Kasumi-1 (cell line): Measurements from ENCODE around the gene ONECUT3.
"Not testable (repeated sequence)": the region's sequence is repeated elsewhere in the genome, so short reads cannot be mapped to it uniquely, and the experiment has no call there.

Experiments
- DNase-seq, 2 experiments: peaks; one replicate each; lab custom pipeline; 2025; lab: John Stamatoyannopoulos, UW

Gene ONECUT3

DNA sequence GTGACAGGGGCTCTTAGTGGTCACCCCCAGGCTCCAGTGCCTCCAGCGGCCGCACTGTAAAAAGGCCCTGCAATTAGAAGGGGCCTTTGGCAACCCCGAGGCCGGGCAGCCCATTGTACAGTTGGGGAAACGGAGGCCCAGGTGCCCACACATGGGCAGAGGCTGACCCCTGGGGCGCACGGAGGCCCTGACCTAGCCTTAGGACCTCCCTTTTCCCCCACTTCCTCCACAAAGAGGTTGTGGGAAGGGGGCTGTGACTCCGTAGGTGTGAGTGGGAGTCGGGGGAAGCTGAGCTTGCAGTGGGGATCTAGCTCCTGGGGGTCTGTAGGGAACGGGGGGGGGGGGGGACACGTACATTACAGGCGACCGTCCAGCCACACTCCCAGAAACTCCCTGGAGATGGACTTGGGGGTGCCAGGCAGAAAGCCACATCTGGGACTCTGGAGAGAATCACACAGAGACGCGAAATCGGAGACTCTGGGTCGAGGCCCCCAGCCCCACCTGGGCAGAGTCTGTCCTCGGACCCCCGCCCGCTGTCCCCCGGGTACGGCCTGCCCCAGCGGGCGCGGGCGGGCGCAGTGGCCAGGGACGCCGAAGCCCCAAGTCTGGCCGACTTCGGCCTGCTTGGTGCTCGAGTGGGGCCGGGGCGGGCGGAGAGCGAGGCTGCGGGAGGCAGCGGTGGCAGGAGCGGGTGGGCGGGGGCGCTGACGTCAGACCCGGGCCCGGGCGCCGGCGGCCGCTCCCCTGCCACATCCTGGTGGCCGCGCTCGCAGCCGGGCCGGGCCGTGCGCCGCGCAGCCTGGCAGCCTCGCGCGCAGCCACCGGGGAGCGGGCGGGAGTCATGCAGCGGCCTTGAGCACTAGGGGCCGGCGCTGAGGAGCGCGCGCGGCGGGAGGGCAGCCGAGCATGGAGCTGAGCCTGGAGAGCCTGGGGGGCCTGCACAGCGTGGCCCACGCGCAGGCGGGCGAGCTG is at the start of gene ONECUT3:
Gene ONECUT3, plus strand, starts transcription at position 750 of the 972 bp plus-strand sequence. Its CDS starts 157 bp downstream, at position 907.
- no peak for DNase-seq

DNA sequence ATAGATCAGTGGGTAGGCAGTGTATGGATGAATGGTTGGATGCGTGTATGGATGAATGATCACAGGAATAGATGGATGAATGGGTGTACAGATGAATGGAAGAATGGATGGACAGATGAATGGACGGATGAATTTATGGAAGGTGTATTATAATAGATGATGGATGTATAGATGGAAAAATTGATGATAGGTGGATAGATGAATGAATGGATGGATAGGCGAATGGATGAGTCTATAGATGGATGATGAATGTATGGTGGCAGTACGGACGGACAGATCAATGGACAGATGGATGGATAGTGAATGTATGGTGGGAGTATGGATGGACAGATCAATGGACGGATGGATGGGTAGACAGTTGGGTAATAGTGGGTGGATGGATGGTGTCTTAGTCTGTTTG is 49.0 kb upstream of the ONECUT3 start:
- DNase-seq, result no peak

DNA sequence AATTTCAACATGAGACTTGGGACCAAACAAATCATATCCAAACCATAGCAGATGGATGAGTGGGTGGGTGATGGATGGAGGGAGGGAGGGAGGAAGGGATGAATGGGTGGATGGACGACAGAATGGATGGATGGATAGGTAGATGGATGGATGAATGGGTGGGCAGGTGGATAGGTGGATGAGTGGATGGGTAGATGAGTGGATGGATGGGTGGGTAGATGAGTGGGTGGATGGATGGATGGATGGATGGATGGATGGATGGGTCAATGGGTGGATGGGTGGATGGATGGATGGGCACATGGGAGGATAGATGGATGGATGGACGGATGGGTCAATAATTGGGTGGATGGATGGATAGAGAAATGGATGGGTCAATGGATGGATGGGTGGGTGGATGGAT is 47.9 kb upstream of the ONECUT3 start:
- no peak for DNase-seq

DNA sequence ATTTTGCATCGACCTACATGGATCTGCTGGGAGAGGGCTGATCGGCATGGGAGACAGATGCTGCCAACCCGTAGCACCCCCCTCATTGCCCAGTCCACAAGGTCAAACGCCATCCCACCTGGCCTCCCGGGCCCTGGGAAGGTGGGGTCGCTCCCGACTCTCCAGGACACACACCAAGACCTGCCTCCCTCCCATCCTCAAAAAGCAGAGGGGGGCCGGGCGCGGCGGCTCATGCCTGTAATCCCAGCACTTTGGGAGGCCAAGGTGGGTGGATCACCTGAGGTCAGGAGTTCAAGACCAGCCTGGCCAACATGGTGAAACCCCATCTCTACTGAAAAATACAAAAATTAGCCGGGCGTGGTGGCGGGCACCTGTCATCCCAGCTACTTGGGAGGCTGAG is 46.7 kb upstream of the ONECUT3 start:
- DNase-seq, result not testable (repeated sequence)

DNA sequence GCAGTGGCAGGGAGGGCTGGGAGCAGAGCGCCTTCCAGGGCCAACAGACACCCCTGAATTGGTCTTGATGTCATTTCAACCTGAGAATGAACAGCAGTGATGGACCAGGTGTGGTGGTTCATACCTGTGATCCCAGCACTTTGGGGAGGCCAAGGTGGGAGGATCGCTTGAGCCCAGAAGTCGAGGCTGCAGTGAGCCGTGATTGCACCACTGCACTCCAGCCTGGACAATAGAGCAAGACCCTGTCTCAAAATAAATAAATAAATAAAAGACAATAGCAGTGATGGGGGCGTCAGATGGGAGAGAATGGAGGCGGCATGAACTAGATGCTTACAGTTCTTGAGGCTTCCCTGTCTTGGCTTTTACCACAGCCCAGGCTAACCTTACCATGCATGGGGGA is 46.1 kb upstream of the ONECUT3 start:
- no peak for DNase-seq

DNA sequence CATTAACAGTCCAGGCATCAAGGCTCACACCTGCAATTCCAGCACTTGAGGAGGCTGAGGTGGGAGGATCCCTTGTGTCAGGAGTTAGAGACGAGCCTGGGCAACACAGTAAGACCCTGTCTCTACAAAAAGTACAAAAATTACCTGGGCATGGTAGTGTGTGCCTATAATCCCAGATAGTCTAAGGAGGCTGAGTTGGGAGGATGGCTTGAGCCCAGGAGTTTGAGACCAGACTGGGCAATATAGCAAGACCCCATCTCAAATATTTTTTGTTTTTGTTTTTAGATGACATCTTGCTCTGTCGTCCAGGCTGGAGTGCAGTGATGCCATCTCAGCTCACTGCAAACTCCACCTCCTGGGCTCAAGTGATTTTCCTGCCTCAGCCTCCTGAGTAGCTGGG is 40.1 kb upstream of the ONECUT3 start:
- DNase-seq, result no peak

DNA sequence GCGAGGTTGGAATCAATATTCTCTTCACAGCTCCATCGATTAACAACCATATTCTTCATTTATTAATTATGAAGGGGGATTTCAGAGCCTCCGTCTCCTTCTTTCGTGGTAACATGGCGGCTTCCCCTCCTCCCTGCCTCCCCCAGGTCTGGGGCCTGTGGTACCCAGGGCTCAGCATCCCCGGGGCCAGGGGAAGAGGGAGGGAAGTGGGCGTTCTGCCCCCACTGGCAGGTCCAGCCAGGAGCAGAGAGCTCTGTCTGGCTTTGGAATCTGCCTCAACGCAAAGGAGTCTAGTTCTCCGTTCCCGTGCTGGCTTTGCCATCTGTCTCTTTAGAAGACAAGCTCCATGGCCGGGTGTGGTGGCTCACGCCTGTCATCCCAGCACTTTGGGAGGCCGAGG is 37.8 kb upstream of the ONECUT3 start:
- no peak for DNase-seq

DNA sequence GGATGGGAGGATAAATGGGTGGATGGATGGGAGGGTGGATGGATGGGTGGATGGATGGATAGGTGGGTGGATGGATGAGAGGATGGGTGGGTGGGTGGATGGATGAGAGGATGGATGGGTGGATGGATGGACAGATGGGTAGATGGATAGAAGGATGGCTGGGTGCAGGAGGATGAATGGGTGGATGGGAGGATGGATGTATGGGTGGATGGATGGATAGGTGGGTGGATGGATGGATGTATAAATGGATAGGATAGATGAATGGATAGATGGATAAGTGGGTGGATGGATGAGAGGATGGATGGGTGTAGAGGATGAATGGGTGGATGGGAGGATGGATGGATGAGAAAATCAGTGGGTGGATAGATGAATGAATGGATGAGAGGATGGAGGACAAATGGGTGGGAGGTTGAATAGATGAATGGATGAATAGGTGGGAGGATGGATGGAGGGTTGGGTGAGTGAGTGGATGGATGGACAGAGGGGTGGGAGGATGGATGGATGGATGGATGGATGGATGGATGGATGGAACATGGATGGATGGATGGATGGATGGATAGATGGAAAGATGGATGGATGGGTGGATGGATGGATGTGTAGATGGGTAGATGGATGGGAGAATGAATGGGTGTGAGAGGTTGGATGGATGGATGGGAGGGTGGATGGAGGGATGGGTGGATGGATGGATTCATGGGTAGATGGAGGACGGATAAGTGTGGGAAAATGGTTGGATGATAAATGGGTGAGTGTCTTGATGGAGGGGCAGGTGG is 35.9 kb upstream of the ONECUT3 start:
- DNase-seq, result no peak

DNA sequence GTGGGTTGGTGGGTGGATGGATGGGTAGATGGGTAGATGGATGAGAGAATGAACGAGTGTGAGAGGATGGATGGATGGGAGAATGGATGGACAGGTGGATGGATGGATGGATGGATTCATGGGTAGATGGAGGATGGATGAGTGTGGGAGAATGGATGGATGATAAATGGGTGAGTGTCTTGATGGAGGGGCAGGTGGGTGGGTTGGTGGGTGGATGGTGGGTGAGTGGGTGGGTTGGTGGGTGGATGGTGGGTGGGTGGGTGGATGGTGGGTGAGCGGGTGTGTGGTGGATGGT is 35.4 kb upstream of the ONECUT3 start:
- no peak for DNase-seq

DNA sequence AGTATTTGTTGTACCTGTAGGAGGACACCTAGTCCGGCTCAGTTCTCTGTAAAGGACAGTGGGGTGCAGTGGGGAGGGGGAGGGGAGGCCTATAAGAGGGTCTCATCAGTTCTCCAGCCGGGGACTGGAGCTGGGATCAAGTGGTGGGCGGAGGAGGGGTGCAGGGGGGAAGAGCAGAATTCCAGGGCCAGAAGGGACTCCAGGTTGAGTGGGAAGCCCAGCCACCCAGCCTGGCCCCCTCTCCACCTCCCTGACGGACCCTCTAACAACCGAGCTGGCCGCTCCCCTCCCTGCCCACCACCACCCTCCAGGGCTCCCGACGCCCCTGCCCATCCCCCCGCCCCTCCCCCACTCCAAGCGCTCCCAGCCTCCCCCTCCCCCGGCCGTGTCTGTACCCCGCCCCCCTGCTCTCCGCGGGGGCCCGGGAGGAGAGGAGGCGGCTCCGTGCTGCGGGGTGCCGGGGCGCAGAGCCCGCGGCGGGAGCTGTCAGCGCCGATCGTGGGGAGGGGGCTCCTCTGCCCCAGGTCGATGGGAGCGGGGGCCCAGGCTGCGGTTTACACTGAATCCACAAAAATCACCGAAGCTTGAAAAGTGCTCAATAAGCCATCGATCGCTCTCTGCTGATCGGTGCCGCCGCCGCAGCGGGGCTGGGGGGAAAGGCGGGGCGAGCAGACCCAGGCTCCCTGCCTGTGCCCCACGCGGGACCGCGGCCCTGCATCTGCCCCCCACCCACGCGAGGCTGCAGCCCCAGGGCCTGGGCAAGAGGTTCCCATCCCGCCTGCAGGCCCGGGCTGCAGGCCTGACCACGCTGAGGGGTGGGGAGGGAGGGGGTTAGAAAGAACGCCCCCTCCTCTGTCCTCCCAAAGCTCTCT is 34.6 kb upstream of the ONECUT3 start:
- DNase-seq, result no peak

DNA sequence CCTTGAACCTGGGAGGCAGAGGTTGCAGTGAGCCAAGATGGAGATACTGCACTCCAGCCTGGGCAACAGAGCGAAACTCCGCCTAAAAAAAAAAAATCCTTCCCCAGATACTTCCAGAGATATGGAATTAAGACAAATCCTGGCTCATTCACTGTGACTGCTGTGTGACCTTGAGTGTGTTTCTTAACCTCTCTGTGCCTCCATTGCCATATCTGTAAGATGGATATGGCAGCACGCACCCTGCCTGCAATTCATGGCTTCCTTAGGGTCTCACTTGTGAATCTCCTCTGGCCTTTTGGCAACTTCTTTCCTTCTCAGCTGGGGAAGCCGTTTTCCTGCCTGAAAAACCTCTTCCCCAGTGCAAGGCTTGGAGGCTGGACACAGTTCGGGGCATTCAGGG is 33.8 kb upstream of the ONECUT3 start:
- no peak for DNase-seq

DNA sequence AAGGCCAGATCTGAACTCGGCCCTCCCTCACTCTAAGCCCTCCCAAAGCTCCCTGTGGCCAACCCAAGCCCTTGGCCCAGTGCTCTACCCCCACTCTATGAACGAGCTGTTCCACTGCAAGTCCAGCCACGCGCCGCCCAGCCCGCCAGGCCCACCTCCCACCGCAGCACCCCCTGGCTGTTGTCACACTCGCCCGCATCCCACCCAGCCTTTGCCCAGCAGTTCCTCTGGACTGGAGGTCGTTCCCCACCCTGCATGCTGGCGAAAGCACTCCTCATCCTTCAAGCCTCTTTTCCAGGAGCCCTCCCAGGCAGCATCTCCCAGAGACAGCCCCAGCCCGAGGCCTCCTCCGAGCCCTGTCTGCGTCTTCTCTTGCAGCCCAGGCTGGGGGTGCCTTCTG is 33.1 kb upstream of the ONECUT3 start:
- no peak for DNase-seq

DNA sequence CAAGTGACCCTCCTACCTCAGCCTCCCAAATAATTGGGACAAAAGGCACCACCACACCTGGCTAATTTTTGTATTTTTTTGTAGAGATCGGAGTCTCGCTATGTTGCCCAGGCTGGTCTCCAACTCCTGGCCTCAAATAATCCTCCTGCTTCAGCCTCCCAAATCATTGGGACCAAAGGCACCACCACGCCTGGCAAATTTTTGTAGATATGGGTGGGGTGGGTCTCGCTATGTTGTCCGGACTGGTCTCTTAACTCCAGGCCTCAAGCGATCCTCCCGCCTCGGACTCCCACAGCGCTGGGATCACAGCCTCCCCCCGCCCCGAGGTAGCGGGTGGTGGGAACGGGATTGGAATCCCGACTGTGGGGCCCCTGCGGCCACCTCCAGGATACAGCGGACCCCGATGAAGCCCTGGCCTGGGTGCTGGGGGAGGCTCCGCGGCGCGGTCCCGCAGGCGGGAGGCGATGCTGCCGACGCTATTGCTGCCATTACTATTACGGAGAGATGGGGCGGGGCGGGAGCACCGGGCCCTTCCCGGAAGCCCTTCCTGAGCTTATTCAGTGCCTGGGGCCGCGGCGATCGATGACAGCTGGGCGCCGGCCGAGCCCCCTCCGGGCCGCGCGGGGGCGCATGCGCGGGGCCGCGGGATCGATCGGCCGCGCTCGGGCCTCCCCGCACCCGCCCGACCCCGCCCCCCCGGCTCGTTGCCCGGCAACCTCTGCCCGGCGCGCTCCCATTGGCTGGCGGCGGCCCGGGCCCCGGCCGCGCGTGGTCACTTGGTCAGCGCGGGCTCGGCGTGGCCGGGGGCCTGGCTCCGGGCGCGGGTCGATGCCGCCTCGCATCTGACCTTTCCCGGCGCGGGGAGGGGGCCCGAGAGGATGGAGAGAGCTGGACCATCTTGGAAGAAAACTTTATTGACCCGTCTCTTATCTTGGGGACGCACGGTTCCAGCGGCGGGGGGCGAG is 27.9 kb upstream of the ONECUT3 start:
- no peak for DNase-seq

DNA sequence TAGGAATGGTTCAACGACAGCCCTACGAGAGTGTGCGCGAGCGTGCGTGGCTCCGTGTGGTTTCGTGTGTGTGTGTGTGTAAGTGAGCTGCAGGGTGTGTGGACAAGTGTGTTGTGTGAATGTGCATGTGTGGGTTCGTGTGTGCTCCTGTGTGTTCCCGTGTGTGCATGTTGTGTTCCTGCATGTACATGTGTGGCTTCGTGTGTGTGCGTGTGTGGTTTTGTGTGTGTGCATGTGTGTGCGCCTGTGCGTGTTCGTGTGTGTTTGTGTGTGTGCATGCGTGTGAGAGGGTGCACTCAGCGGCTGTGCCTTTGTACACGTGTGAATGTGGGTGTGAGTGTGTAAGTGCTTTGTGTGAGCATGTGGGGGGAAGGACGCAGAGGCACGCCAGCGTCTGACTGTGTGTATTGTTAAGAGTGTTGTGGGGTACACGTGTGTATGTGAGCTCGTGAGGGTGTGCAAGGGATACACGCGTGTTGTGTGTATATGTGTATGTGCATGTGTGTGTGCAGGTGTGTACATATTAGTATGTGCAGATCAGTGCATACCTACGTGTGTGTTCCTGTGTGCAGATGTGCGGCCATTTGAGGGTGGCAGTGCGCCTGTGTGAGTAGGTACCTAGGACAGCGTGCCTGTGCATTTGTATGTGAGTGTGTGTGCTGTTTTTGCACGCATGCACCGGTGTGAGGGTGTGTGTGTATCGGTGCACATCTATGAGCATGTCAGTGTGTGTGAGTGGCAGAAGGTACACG is 24.3 kb upstream of the ONECUT3 start:
- DNase-seq, result no peak

DNA sequence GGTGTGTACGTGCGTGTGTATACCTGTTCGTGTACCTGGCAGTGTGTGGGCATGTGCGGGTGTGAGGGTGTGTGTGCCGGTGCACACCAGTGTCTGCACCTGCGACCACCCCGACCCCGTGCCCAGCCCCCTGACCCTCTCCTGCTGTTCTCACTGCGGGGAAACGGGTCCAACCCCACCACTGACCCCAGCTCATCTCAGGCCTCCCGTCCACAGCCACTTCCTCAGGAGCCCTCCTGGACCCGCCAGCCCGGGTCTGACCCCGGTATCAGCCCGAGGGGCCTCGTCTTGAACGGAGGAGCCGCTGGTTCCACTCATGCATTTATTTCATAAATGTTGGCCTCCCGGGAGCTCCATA is 23.8 kb upstream of the ONECUT3 start:
- no peak for DNase-seq

DNA sequence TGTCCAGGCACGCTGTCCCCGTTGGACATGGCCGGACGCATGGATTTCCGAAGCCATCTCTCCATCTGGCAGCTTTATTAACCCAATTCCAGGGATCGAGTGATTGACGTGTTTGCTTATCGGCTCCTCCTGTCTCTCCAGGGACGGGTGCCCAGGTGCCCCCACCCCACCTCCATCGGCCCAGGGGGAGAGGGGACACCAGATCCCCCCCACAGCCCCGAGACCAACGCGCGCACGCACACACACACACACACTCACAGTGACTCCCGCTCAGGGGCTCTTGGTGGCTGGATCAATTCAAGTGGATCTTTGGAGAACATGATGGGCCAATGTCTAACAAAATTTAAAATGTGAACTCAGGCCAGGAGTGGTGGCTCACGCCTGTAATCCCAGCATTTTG is 23.1 kb upstream of the ONECUT3 start:
- no peak for DNase-seq

DNA sequence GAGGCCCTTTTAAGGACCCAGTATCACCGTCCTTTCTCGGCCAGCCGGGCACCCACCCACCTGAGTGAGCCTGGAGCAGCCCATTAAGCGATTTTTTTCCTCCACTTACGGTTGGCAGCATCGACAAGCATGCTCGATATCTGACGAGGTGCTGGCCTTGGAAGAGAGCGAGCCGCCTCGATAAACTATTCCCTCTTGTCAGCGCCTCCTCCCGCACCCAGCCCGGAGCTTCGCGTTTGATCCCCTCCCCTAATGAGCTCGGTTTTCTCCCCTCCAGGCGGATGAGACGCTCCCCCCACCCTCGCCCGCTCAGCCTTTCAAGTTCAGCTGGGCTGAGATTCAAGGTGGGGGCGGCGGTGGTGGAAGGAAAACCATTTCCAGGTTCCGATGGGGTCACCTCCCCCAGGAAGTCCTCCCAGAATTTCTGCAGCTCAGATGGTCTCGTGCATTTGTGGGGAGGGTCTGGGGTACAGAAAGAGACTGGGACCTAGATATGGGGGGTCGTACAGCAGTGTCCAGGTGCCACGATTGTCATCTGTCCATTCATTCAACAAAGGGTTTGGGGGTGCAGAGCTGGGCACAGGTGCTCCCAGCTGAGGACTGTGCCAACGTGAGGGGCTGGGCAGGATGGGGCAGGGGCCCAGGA is 18.9 kb upstream of the ONECUT3 start:
- no peak for DNase-seq

DNA sequence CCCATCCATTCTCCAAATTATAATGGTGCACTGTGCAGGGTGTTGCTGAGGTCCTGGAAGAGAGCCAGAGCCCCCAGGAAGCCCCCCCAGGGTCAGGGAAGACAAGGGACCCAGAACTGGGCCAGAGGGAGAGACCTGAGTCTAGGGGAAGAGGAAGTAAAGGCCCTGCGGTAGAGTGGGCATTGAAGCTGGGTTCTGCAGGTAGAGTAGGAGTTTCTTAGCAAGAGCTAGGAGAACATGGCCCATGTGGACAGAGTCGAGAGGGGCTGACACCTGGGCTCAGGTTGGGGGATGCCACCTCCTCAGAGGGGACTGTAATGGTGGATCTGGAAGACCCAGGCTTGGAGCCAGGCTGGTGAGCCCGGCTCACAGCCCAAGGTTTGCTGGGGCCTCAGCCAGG is 17.0 kb upstream of the ONECUT3 start:
- no peak for DNase-seq

DNA sequence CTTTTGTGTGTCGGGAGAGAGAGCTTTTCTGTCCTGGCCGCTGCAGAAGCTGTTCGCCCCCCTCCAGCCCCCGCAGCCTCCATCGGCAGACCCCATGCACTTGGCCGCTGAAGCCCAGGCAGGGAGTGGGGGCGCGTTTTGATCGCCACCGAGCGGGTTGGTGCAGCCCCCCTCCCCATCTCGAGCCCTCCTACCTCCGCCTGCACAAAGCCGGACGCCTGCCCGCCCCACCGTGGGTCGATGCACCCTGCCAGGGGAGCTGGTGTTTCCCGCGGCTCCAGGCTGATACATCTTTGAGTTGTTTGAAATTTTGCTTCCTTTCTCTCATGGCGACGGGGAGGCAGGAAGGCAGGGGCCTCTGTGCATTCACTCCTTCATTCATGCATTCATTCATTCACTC is 16.4 kb upstream of the ONECUT3 start:
- DNase-seq, result no peak
